ENCODE measurements around the gene KCNH1.

DNA sequence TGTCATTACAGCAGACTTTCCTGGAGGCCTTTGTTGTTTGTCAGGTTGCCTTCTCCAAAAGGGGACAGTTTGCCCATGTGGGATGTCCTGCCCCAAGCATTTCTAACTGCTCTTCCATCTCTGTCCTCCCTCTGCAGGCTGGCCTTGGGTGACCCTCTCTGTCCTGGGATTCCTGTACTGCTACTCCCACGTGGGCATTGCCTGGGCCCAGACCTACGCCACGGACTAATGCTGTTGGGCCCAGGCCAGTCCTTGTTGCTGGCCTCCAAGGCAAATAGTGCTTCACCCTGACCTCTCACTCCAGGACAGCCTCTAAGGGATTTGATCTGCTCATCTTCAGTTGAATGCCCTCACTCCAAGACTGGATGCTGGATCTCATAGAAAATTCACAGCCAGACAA is 459.8 kb downstream of the KCNH1 start:
- TF ChIP-seq NFXL1 (IDR thresholded peaks at IDR 0.05; ENCODE audit: borderline replicate concordance) (no peak), FOXM1 (IDR thresholded peaks at IDR 0.05; ENCODE audit: low read depth, low read length) (no peak), JUND (IDR thresholded peaks at IDR 0.05; ENCODE audit: low read depth, low read length) (no peak)
- TF ChIP-seq, protein P1, sequence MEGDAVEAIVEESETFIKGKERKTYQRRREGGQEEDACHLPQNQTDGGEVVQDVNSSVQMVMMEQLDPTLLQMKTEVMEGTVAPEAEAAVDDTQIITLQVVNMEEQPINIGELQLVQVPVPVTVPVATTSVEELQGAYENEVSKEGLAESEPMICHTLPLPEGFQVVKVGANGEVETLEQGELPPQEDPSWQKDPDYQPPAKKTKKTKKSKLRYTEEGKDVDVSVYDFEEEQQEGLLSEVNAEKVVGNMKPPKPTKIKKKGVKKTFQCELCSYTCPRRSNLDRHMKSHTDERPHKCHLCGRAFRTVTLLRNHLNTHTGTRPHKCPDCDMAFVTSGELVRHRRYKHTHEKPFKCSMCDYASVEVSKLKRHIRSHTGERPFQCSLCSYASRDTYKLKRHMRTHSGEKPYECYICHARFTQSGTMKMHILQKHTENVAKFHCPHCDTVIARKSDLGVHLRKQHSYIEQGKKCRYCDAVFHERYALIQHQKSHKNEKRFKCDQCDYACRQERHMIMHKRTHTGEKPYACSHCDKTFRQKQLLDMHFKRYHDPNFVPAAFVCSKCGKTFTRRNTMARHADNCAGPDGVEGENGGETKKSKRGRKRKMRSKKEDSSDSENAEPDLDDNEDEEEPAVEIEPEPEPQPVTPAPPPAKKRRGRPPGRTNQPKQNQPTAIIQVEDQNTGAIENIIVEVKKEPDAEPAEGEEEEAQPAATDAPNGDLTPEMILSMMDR (IDR thresholded peaks at IDR 0.05 in 2 of 3, conservative IDR thresholded peaks at IDR 0.05 in 1 of 3; ENCODE audit: control insufficient read depth in 2 of 3, extremely low read depth in 1 of 3, insufficient read depth in 1 of 3, low read depth in 3 of 3, low read length in 3 of 3), result no peak

Measured in GM12878 (cell line).